Measurements from ENCODE around the gene EMC7. TPM values are rescaled to one million over a fixed set of nuclear protein-coding genes. Genes with fewer than 3 reads are reported as not detected.

The EMC7 gene
- total and polyA plus RNA-seq, 2 experiments from 2014 or later, result 18.3 to 55.1 TPM

GRCh38 chr15:34056911-34057310 is 44.8 kb downstream of the EMC7 start:
- Mint-ChIP-seq H3K27ac (no peak overlapping the region), H3K27me3 (ENCODE audit: insufficient read depth, low read depth, poor library complexity) (no peaks in the 10 kb centered on the region), H3K4me1 (no peaks in the 10 kb centered on the region), H3K36me3 (ENCODE audit: low read depth) (no peaks in the 10 kb centered on the region; the same call in 2 of the 3 replicates), H3K9me3 (no peaks in the 10 kb centered on the region; the same call in 2 of the 3 replicates), H3K4me3 (no peak overlapping the region)
- H3K9me2 ChIP-seq (ENCODE audit: insufficient read depth), result 0 out of 2 replicates have a peak, but pooled peaks cover 3% of the 10 kb centered on the region
- no peaks in the 10 kb centered on the region for H3K4me1 ChIP-seq (ENCODE audit: insufficient read depth)
- no peaks in the 10 kb centered on the region for H3F3A ChIP-seq (replicated peaks; ENCODE audit: low read depth)
- H3K27me3 ChIP-seq (ENCODE audit: insufficient read depth), result no peaks in the 10 kb centered on the region
- H3K36me3 ChIP-seq (ENCODE audit: insufficient read depth), result no peaks in the 10 kb centered on the region
- no peaks in the 10 kb centered on the region for H4K20me1 ChIP-seq (replicated peaks; ENCODE audit: insufficient read depth)
- no peak overlapping the region for H3K27ac ChIP-seq (ENCODE audit: low read depth)
- H3K4me3 ChIP-seq, result no peak overlapping the region
- DNase-seq (ENCODE audit: low spot score) (no peak), ATAC-seq (no peak)
- no peak overlapping the region for H2AFZ ChIP-seq
- TF ChIP-seq EZH2 (IDR thresholded peaks at IDR 0.05; ENCODE audit: low read depth, unreplicated experiment) (no peak), POLR2AphosphoS5 (IDR thresholded peaks at IDR 0.05; ENCODE audit: low read depth) (no peak), CTCF (conservative IDR thresholded peaks at IDR 0.05; ENCODE audit: low read depth in 2 of 2) (no peak), CREB1 (CRISPR knock-in tag; IDR thresholded peaks at IDR 0.05; ENCODE audit: low read depth) (no peak), ZNF331 (CRISPR knock-in tag; IDR thresholded peaks at IDR 0.05; ENCODE audit: low read depth) (no peak), EZH2phosphoT487 (IDR thresholded peaks at IDR 0.05; ENCODE audit: unreplicated experiment) (no peak), STAT1 (IDR thresholded peaks at IDR 0.05; ENCODE audit: unreplicated experiment) (no peak), NANOG (IDR thresholded peaks at IDR 0.05; ENCODE audit: borderline replicate concordance) (no peak)
- H3K4me2 ChIP-seq, result no peak overlapping the region
- H3K79me2 ChIP-seq (replicated peaks; ENCODE audit: insufficient read depth), result no peaks in the 10 kb centered on the region

- H3K4me2 ChIP-seq, result no peak overlapping the region
- no peaks in the 10 kb centered on the region for H3F3A ChIP-seq (replicated peaks; ENCODE audit: low read depth)
- no peak overlapping the region for H3K4me3 ChIP-seq
- H3K9me2 ChIP-seq (ENCODE audit: insufficient read depth), result 0 out of 2 replicates have a peak, but pooled peaks cover 3% of the 10 kb centered on the region
- no peaks in the 10 kb centered on the region for H3K4me1 ChIP-seq (ENCODE audit: insufficient read depth)
- DNase-seq (ENCODE audit: low spot score) (no peak), ATAC-seq (no peak)
- Mint-ChIP-seq H3K36me3 (ENCODE audit: low read depth) (no peaks in the 10 kb centered on the region; the same call in 2 of the 3 replicates), H3K27me3 (ENCODE audit: insufficient read depth, low read depth, poor library complexity) (no peaks in the 10 kb centered on the region), H3K4me1 (no peaks in the 10 kb centered on the region), H3K9me3 (peaks cover 8% of the 10 kb centered on the region), H3K4me3 (no peak overlapping the region), H3K27ac (no peak overlapping the region)
- no peaks in the 10 kb centered on the region for H3K27me3 ChIP-seq (ENCODE audit: insufficient read depth)
- H2AFZ ChIP-seq, result 0 out of 2 replicates have a peak overlapping the region, but pooled peaks have one; percentile 50
- H3K27ac ChIP-seq (ENCODE audit: low read depth), result no peak overlapping the region
- H3K79me2 ChIP-seq (replicated peaks; ENCODE audit: insufficient read depth), result no peaks in the 10 kb centered on the region
- no peaks in the 10 kb centered on the region for H3K36me3 ChIP-seq (ENCODE audit: insufficient read depth)
- no peaks in the 10 kb centered on the region for H4K20me1 ChIP-seq (replicated peaks; ENCODE audit: insufficient read depth)
- TF ChIP-seq ZNF331 (CRISPR knock-in tag; IDR thresholded peaks at IDR 0.05; ENCODE audit: low read depth) (no peak), JUNB (IDR thresholded peaks at IDR 0.05; ENCODE audit: unreplicated experiment) (no peak), ETS1 (IDR thresholded peaks at IDR 0.05) (no peak), POLR2AphosphoS5 (IDR thresholded peaks at IDR 0.05; ENCODE audit: low read depth) (no peak), CTCF (conservative IDR thresholded peaks at IDR 0.05; ENCODE audit: low read depth in 2 of 2) (no peak), CREB1 (CRISPR knock-in tag; IDR thresholded peaks at IDR 0.05; ENCODE audit: low read depth) (no peak)
These were observed 45.6 kb downstream of the EMC7 start for GRCh38 chr15:34055868-34056595.
